Naive thymus-derived CD4-positive, alpha-beta T cell (primary cell): ENCODE data around the gene TMEM213. TPM values are rescaled to one million over a fixed set of nuclear protein-coding genes. Genes with fewer than 3 reads are reported as not detected.

Source experiments
- ATAC-seq: fragments of 150-1000 bp; cut with Tn5 transposase; 2 replicates; pipeline ENCODE4 v1.10.0; 2021; ENCODE audit warnings: mild to moderate bottlenecking, moderate library complexity
- CTCF ChIA-PET: fragments of 350-600 bp; sonication (Branson Sonifier 250); formaldehyde crosslinking; loops from one replicate; lab custom pipeline; 2021; ENCODE audit warnings: antibody characterized with exemption; lab: Charles Lee
- POLR2A ChIA-PET: fragments of 350-600 bp; sonication (Branson Sonifier 250); formaldehyde crosslinking; loops from one replicate; lab custom pipeline; 2021; ENCODE audit warnings: antibody characterized with exemption, inconsistent platforms; lab: Charles Lee
- DNase-seq, 9 donors: peaks; one replicate each; pipeline versions ENCODE4 v3.0.0 to v3.0.0-alpha.2; 2020 to 2022; ENCODE audit warnings: mixed read lengths in 1 of 9
- H3K27ac ChIP-seq: one replicate; pipeline ENCODE4 v1.7.0; 2013; ENCODE audit warnings: mild to moderate bottlenecking, low read depth, low read length, moderate library complexity
- H3K27me3 ChIP-seq, 2 donors: one replicate each; pipeline ENCODE4 v1.7.0; 2013; ENCODE audit warnings: low read length in 2 of 2, mild to moderate bottlenecking in 2 of 2, moderate library complexity in 2 of 2; ENCODE audit not compliant: control insufficient read depth in 2 of 2, insufficient read depth in 2 of 2
- H3K36me3 ChIP-seq, 3 experiments: 1 replicate in 2 of 3; 2 replicates in 1 of 3; pipeline ENCODE4 v1.7.0; 2013; ENCODE audit warnings: low read length in 3 of 3, mild to moderate bottlenecking in 3 of 3, moderate library complexity in 1 of 3; ENCODE audit not compliant: insufficient read depth in 3 of 3, control insufficient read depth in 2 of 3
- H3K4me1 ChIP-seq, 2 donors: one replicate each; pipeline ENCODE4 v1.7.0; 2013; ENCODE audit warnings: low read length in 2 of 2, mild to moderate bottlenecking in 2 of 2, moderate library complexity in 1 of 2; ENCODE audit not compliant: control insufficient read depth in 2 of 2, insufficient read depth in 2 of 2
- H3K4me3 ChIP-seq: 2 replicates; pipeline ENCODE4 v1.7.0; 2013; ENCODE audit warnings: mild to moderate bottlenecking, low read length
- H3K9me3 ChIP-seq, 3 experiments: 1 replicate in 2 of 3; 2 replicates in 1 of 3; pipeline ENCODE4 v1.7.0; 2013; ENCODE audit warnings: low read length in 3 of 3; ENCODE audit not compliant: control insufficient read depth in 2 of 3
- H3K27ac Mint-ChIP-seq, 9 donors: one replicate each; pipeline ENCODE4 v1.8.0; 2020 to 2022; ENCODE audit warnings: mixed read lengths in 9 of 9, mild to moderate bottlenecking in 8 of 9, moderate library complexity in 5 of 9, inconsistent platforms in 2 of 9
- H3K27me3 Mint-ChIP-seq, 5 donors: one replicate each; pipeline ENCODE4 v1.8.0; 2021 to 2022; ENCODE audit warnings: mixed read lengths in 5 of 5, mild to moderate bottlenecking in 1 of 5
- H3K36me3 Mint-ChIP-seq, 5 donors: one replicate each; pipeline ENCODE4 v1.8.0; 2020 to 2022; ENCODE audit warnings: mixed read lengths in 5 of 5, mild to moderate bottlenecking in 3 of 5, inconsistent platforms in 1 of 5
- H3K4me1 Mint-ChIP-seq, 7 donors: one replicate each; pipeline ENCODE4 v1.8.0; 2020 to 2022; ENCODE audit warnings: mixed read lengths in 7 of 7, mild to moderate bottlenecking in 3 of 7, inconsistent platforms in 1 of 7
- H3K4me3 Mint-ChIP-seq, 10 donors: one replicate each; pipeline ENCODE4 v1.8.0; 2020 to 2022; ENCODE audit warnings: mild to moderate bottlenecking in 10 of 10, mixed read lengths in 10 of 10, moderate library complexity in 6 of 10, inconsistent platforms in 2 of 10
- H3K9me3 Mint-ChIP-seq, 11 donors: one replicate each; pipeline ENCODE4 v1.8.0; 2020 to 2022; ENCODE audit warnings: mixed read lengths in 11 of 11, mild to moderate bottlenecking in 4 of 11, inconsistent platforms in 1 of 11, moderate library complexity in 1 of 11
- intact Hi-C, 2 donors: fragments of 100-400 bp; cut with micrococcal nuclease; formaldehyde crosslinking; loops; one replicate each; pipeline ENCODE4 v1.15.1; 2023
- polyA plus RNA-seq, 2 donors: library from polyadenylated mRNA; unstranded; fragments of 300-500 nt; fragmentation: Illumina TruSeq; gene quantifications; one replicate each; pipeline ENCODE4 v1.2.3, GENCODE V29; 2021
- total RNA-seq, 6 experiments: library from RNA in 5 of 6; stranded (reverse) in 5 of 6; gene quantifications; 1 replicate in 5 of 6; 2 replicates in 1 of 6; pipeline ENCODE4 v1.2.3 and lab custom pipeline; 2021 to 2026

Gene TMEM213
- total and polyA plus RNA-seq, 7 experiments from 2014 or later = 1.3 TPM; not detected in 6

- Mint-ChIP-seq H3K9me3 (peaks cover 0 to 4% (median 0%) of the 10 kb centered on the region in 11 donors), H3K4me1 (peaks cover 0 to 18% (median 7%) of the 10 kb centered on the region in 7 donors), H3K27me3 (peaks cover 0 to 9% (median 0%) of the 10 kb centered on the region in 5 donors), H3K4me3 (no peak overlapping the region), H3K27ac (peak overlapping the region in 3 of 9 donors; percentile 23 to 71 (median 41)), H3K36me3 (peaks cover 0 to 2% (median 0%) of the 10 kb centered on the region in 5 donors)
- H3K4me1 ChIP-seq = no peaks in the 10 kb centered on the region
- no peak overlapping the region for H3K4me3 ChIP-seq
- DNase-seq (no peak), ATAC-seq (no peak)
- no peaks in the 10 kb centered on the region for H3K27me3 ChIP-seq
- POLR2A ChIA-PET = no interaction called here
- H3K9me3 ChIP-seq = no peaks in the 10 kb centered on the region
- no peaks in the 10 kb centered on the region for H3K36me3 ChIP-seq
- CTCF ChIA-PET = no interaction called here
- no peak overlapping the region for H3K27ac ChIP-seq
- intact Hi-C loops = loop anchor here in 1 of 2 donors (2.0 kb wide), 1 partner anchor 855 kb away; no protein-coding TSS in a partner anchor
Observed at GRCh38 chr7:138863931-138864330, 66.1 kb downstream of the TMEM213 start.

- H3K27ac Mint-ChIP-seq = peak overlapping the region in 3 of 9 donors; percentile 23 to 71 (median 31)
- H3K4me3 ChIP-seq = no peak overlapping the region
- peaks cover 0 to 18% (median 7%) of the 10 kb centered on the region in 7 donors for H3K4me1 Mint-ChIP-seq
- H3K4me1 ChIP-seq = no peaks in the 10 kb centered on the region
- H3K36me3 Mint-ChIP-seq = no peaks in the 10 kb centered on the region
- H3K9me3 Mint-ChIP-seq = peaks cover 0 to under 1% (median 0%) of the 10 kb centered on the region in 11 donors
- ATAC-seq (peak; percentile 31), DNase-seq (no peak)
- ChIA-PET CTCF (interaction anchor here (1.4 kb wide), 1 partner anchor 703 kb away, joined by 6 read pairs; no protein-coding TSS in a partner anchor), POLR2A (no interaction called here)
- peaks cover 0 to 6% (median 2%) of the 10 kb centered on the region in 5 donors for H3K27me3 Mint-ChIP-seq
- H3K9me3 ChIP-seq = no peaks in the 10 kb centered on the region
- no peak overlapping the region for H3K4me3 Mint-ChIP-seq
- H3K27ac ChIP-seq = no peak overlapping the region
- intact Hi-C loops = loop anchor here (2.0 to 5.0 kb wide), 3 partner anchors 52 to 856 kb away; no protein-coding TSS in a partner anchor
- no peaks in the 10 kb centered on the region for H3K36me3 ChIP-seq
- H3K27me3 ChIP-seq = no peaks in the 10 kb centered on the region
Observed at GRCh38 chr7:138864667-138865066, 66.9 kb downstream of the TMEM213 start.

GRCh38 chr7:138865843-138866242 lies 68.0 kb downstream of the TMEM213 start:
- Histone ChIP-seq H3K9me3 (no peaks in the 10 kb centered on the region), H3K36me3 (no peaks in the 10 kb centered on the region), H3K27me3 (no peaks in the 10 kb centered on the region), H3K27ac (no peak overlapping the region), H3K4me1 (no peaks in the 10 kb centered on the region), H3K4me3 (no peak overlapping the region)
- Mint-ChIP-seq H3K36me3 (no peaks in the 10 kb centered on the region), H3K27me3 (peaks cover 0 to 4% (median 2%) of the 10 kb centered on the region in 5 donors), H3K27ac (peak overlapping the region in 7 of 9 donors; percentile 0 to 69 (median 40)), H3K4me3 (no peak overlapping the region), H3K9me3 (no peaks in the 10 kb centered on the region), H3K4me1 (peaks cover 0 to 18% (median 7%) of the 10 kb centered on the region in 7 donors)
- ATAC-seq (peak; percentile 84), DNase-seq (peak in 8 of 9 donors; percentile 21 to 62 (median 49))
- CTCF ChIA-PET = interaction anchor here (1.4 kb wide), 1 partner anchor 704 kb away, joined by 6 read pairs; no protein-coding TSS in a partner anchor
- intact Hi-C loops = loop anchor here (1.0 to 5.0 kb wide), 12 partner anchors 54 to 968 kb away; partner anchors contain the start of genes CREB3L2 (in 1 of the 2) and TRIM24 (in 1 of the 2)
- POLR2A ChIA-PET = no interaction called here

- ChIA-PET CTCF (no interaction called here), POLR2A (no interaction called here)
- Mint-ChIP-seq H3K9me3 (no peaks in the 10 kb centered on the region), H3K4me1 (peaks cover 0 to 18% (median 7%) of the 10 kb centered on the region in 7 donors), H3K4me3 (no peak overlapping the region), H3K27ac (peak overlapping the region in 3 of 9 donors; percentile 5 to 67 (median 29)), H3K36me3 (no peaks in the 10 kb centered on the region), H3K27me3 (peaks cover 0 to 4% (median 2%) of the 10 kb centered on the region in 5 donors)
- intact Hi-C loops = loop anchor here (1.0 to 5.0 kb wide), 11 partner anchors 54 to 968 kb away; partner anchors contain the start of genes CREB3L2 (in 1 of the 2) and TRIM24 (in 1 of the 2)
- no peaks in the 10 kb centered on the region for H3K27me3 ChIP-seq
- ATAC-seq = no peak
- H3K27ac ChIP-seq = no peak overlapping the region
- H3K4me3 ChIP-seq = no peak overlapping the region
- H3K36me3 ChIP-seq = no peaks in the 10 kb centered on the region
- H3K4me1 ChIP-seq = no peaks in the 10 kb centered on the region
- DNase-seq = no peak
- H3K9me3 ChIP-seq = no peaks in the 10 kb centered on the region
Observed at GRCh38 chr7:138866353-138866752, 68.6 kb downstream of the TMEM213 start.

- no peaks in the 10 kb centered on the region for H3K27me3 ChIP-seq
- H3K36me3 Mint-ChIP-seq = no peaks in the 10 kb centered on the region
- ChIA-PET CTCF (interaction anchor here (0.7 kb wide), 1 partner anchor 130 kb away, joined by 3 read pairs; no protein-coding TSS in a partner anchor), POLR2A (interaction anchor here (1.2 kb wide), 1 partner anchor 15 kb away, joined by 3 read pairs; no protein-coding TSS in a partner anchor)
- H3K9me3 ChIP-seq = no peaks in the 10 kb centered on the region
- DNase-seq (no peak), ATAC-seq (no peak)
- H3K9me3 Mint-ChIP-seq = no peaks in the 10 kb centered on the region
- H3K27ac Mint-ChIP-seq = no peak overlapping the region
- H3K4me3 Mint-ChIP-seq = no peak overlapping the region
- no peaks in the 10 kb centered on the region for H3K4me1 ChIP-seq
- H3K4me3 ChIP-seq = no peak overlapping the region
- H3K36me3 ChIP-seq = no peaks in the 10 kb centered on the region
- H3K4me1 Mint-ChIP-seq = peaks cover 0 to 18% (median 7%) of the 10 kb centered on the region in 7 donors
- H3K27ac ChIP-seq = no peak overlapping the region
- intact Hi-C loops = loop anchor here (2.0 to 5.0 kb wide), 4 partner anchors 55 to 865 kb away; partner anchors contain the start of genes CREB3L2 (in 1 of the 2) and TRIM24 (in 1 of the 2)
- peaks cover 0 to 8% (median 3%) of the 10 kb centered on the region in 5 donors for H3K27me3 Mint-ChIP-seq
Observed at GRCh38 chr7:138867744-138868143, 70.0 kb downstream of the TMEM213 start.

- Mint-ChIP-seq H3K4me3 (peak overlapping the region in 1 of 10 donors; percentile 8), H3K4me1 (peaks cover 0 to 18% (median 7%) of the 10 kb centered on the region in 7 donors), H3K36me3 (no peaks in the 10 kb centered on the region), H3K9me3 (no peaks in the 10 kb centered on the region), H3K27ac (no peak overlapping the region), H3K27me3 (peaks cover 0 to 11% (median 3%) of the 10 kb centered on the region in 5 donors)
- Histone ChIP-seq H3K27me3 (no peaks in the 10 kb centered on the region), H3K27ac (no peak overlapping the region), H3K4me1 (no peaks in the 10 kb centered on the region), H3K9me3 (no peaks in the 10 kb centered on the region), H3K36me3 (no peaks in the 10 kb centered on the region), H3K4me3 (no peak overlapping the region)
- ChIA-PET POLR2A (interaction anchor here (1.2 kb wide), 1 partner anchor 16 kb away, joined by 3 read pairs; no protein-coding TSS in a partner anchor), CTCF (no interaction called here)
- ATAC-seq (no peak), DNase-seq (no peak)
- intact Hi-C loops = loop anchor here in 1 of 2 donors (5.0 kb wide), 2 partner anchors 56 to 411 kb away; no protein-coding TSS in a partner anchor
Observed at GRCh38 chr7:138868711-138869110, 70.9 kb downstream of the TMEM213 start.
